Endothelial cell (in vitro differentiated cells): ENCODE data around the gene ZSWIM4. TPM values are rescaled to one million over a fixed set of nuclear protein-coding genes. Genes with fewer than 3 reads are reported as not detected.

ENCODE experiments used
- DNase-seq: peaks from one replicate; pipeline ENCODE4 v3.0.0; 2021; ENCODE audit warnings: low spot score
- H3K27ac Mint-ChIP-seq: one replicate; pipeline ENCODE4 v1.8.0; 2021; ENCODE audit warnings: mixed read lengths, inconsistent platforms; ENCODE audit not compliant: unreplicated experiment
- H3K27me3 Mint-ChIP-seq: one replicate; pipeline ENCODE4 v1.8.0; 2021; ENCODE audit warnings: mild to moderate bottlenecking, moderate library complexity, mixed read lengths, inconsistent platforms; ENCODE audit not compliant: unreplicated experiment
- H3K36me3 Mint-ChIP-seq: one replicate; pipeline ENCODE4 v1.8.0; 2021; ENCODE audit warnings: mild to moderate bottlenecking, low read depth, mixed read lengths, inconsistent platforms; ENCODE audit not compliant: unreplicated experiment
- H3K4me1 Mint-ChIP-seq: one replicate; pipeline ENCODE4 v1.8.0; 2021; ENCODE audit warnings: mild to moderate bottlenecking, mixed read lengths, inconsistent platforms; ENCODE audit not compliant: unreplicated experiment
- H3K4me3 Mint-ChIP-seq: one replicate; pipeline ENCODE4 v1.8.0; 2021; ENCODE audit warnings: mild to moderate bottlenecking, mixed read lengths, inconsistent platforms; ENCODE audit not compliant: unreplicated experiment
- H3K9me3 Mint-ChIP-seq: one replicate; pipeline ENCODE4 v1.8.0; 2021; ENCODE audit warnings: mixed read lengths, inconsistent platforms; ENCODE audit not compliant: unreplicated experiment
- CTCF ChIP-seq: fragments of 200-600 bp; sonication (generic); IDR thresholded peaks from one replicate; pipeline ENCODE4 v1.5.0; 2021; ENCODE audit warnings: antibody characterized with exemption; ENCODE audit not compliant: unreplicated experiment
- total RNA-seq: library from RNA; stranded (reverse); fragmentation: NEBNext Ultra II Directional; extraction: Animal tissue kit (Norgen Biotek cat#: 25700); gene quantifications from one replicate; pipeline ENCODE4 v1.2.1, GENCODE V29; 2021; ENCODE audit not compliant: unreplicated experiment

Gene ZSWIM4
- total RNA-seq, 1 donor from 2014 or later, result 43.7 TPM

GRCh38 chr19:13860679-13861391, 65.6 kb downstream of the ZSWIM4 start:
- peaks cover 16% of the 10 kb centered on the region for H3K27me3 Mint-ChIP-seq
- H3K9me3 Mint-ChIP-seq, result no peaks in the 10 kb centered on the region
- H3K4me1 Mint-ChIP-seq, result peaks cover 10% of the 10 kb centered on the region
- TF ChIP-seq CTCF, result no peak
- no peak for DNase-seq
- H3K4me3 Mint-ChIP-seq, result no peak overlapping the region
- H3K36me3 Mint-ChIP-seq, result peaks cover 4% of the 10 kb centered on the region
- no peak overlapping the region for H3K27ac Mint-ChIP-seq

GRCh38 chr19:13861392-13861713, 66.1 kb downstream of the ZSWIM4 start:
- no peak for DNase-seq
- H3K27me3 Mint-ChIP-seq, result peaks cover 18% of the 10 kb centered on the region
- peak overlapping the region; percentile 51 for H3K4me3 Mint-ChIP-seq
- peak overlapping the region; percentile 42 for H3K27ac Mint-ChIP-seq
- no peaks in the 10 kb centered on the region for H3K9me3 Mint-ChIP-seq
- peaks cover 13% of the 10 kb centered on the region for H3K4me1 Mint-ChIP-seq
- peaks cover 5% of the 10 kb centered on the region for H3K36me3 Mint-ChIP-seq
- TF ChIP-seq CTCF, result no peak

GRCh38 chr19:13861714-13862531, 66.7 kb downstream of the ZSWIM4 start:
- Mint-ChIP-seq H3K4me3 (peak overlapping the region; percentile 56), H3K27me3 (peaks cover 22% of the 10 kb centered on the region), H3K36me3 (peaks cover 10% of the 10 kb centered on the region), H3K27ac (peak overlapping the region; percentile 42), H3K9me3 (no peaks in the 10 kb centered on the region), H3K4me1 (peaks cover 17% of the 10 kb centered on the region)
- DNase-seq, result peak; percentile 98
- peak; percentile 99 for TF ChIP-seq CTCF

- Mint-ChIP-seq H3K4me3 (peak overlapping the region; percentile 81), H3K27ac (peak overlapping the region; percentile 11), H3K9me3 (no peaks in the 10 kb centered on the region), H3K4me1 (peaks cover 17% of the 10 kb centered on the region), H3K36me3 (peaks cover 10% of the 10 kb centered on the region), H3K27me3 (peaks cover 30% of the 10 kb centered on the region)
- DNase-seq, result no peak
- TF ChIP-seq CTCF, result no peak
Measured at GRCh38 chr19:13864046-13864666, 68.9 kb downstream of the ZSWIM4 start.
